NCI-H2171 treated with DMSO at 0.1 percent for 48 hours (cell line): ENCODE measurements around the gene TBC1D5.
"Not testable (repeated sequence)": the region's sequence is repeated elsewhere in the genome, so short reads cannot be mapped to it uniquely, and the experiment has no call there.

Source experiments
- DNase-seq: peaks from one replicate; lab custom pipeline; 2025; lab: John Stamatoyannopoulos, UW

TBC1D5 gene

DNA sequence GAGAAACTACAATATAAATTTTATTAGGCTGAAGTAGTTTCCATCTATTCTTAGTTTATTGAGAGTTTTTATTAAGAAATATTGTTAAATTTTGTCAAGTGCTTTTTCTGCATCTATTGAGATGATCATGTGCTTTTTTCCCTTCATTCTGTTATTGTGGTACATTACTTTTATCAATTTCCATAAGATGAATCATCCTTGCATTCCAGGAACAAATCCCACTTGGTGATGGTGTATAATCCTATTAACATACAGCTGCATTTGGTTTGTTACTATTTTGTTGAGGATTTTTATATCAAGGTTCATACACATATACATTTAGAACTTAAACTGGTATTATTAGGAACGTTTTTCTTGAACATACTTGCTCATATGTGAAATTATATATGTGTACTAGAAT is 199.8 kb downstream of the TBC1D5 start:
- no peak for DNase-seq

DNA sequence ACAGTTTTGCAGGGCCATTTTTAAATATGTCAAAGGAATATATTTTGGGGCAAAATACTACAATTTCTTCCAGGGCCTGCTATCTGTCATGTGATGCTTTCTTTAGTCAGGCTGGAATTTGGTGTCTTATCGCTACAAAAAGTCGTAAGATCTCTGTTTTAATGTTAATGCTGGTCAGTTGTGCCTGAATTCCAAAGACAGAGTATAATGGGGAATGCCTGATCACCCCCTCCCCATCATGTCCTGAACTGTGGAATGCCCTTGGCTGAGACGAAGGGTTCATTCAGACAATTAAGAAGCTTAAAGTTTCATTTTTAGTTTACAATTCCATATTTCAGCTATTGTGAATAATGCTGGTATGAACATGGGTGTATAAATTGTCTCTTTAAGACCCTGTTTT is 203.0 kb downstream of the TBC1D5 start:
- no peak for DNase-seq

- DNase-seq = no peak
Observed at GRCh38 chr3:17535274-17535673, 207.2 kb downstream of the TBC1D5 start.

GRCh38 chr3:17532446-17532845 is 210.0 kb downstream of the TBC1D5 start:
- DNase-seq = not testable (repeated sequence)

DNA sequence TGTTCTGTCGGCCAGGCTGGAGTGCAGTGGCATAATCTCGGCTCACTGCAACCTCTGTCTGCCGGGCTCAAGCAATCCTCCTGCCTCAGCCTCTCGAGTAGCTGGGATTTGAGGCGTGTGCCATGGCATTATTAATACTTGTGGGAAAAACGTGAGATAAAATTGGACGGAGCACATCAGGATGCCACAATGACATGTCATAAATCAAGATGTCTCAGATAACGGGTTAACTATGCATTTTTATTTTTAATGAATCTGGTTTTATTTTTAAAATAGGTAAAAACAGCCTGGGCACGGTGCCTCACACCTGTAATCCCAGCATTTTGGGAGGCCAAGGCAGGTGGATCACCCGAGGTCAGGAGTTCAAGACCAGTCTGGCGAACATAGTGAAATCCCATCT is 212.8 kb downstream of the TBC1D5 start:
- DNase-seq = no peak

DNA sequence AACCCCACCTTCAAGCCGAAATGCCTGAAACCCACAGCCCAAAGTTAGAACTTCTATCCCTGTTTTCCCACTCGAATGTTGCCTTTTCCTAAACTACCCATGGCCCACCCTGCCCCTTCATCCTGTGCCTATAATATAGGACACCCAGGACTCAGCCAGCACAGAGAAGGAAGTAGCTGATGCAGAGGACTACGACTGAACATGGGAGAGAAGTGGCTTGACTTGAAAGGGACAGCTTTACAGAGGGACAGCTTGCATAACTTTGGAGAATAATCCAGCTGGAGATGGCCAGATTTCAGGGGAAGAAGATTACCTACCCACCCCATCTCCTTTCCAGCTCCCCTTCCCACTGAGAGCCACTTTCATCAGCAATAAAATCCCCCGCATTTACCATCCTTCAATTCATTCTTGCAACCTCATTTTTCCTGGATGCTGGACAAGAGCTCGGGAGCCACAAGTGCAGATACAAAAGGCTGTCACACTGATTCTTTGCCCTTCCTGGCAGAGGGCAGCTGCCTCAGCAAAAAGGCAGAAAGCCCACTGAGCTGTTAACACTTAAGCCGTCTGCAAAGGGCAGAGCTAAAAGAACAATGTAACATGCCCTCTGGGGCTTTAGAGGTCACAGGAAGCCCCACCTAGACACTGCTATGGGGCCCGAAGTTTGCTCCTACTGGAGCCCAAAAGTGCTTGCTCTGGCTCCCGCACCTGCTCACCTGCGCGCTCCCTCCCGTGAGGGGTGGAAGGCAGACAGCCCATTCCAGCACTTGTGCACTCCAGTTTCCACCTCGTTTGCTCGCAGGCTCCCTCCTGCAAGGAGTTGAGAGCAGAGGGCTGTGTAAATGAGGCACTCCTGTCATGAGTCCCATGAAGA is 224.0 kb downstream of the TBC1D5 start:
- no peak for DNase-seq

DNA sequence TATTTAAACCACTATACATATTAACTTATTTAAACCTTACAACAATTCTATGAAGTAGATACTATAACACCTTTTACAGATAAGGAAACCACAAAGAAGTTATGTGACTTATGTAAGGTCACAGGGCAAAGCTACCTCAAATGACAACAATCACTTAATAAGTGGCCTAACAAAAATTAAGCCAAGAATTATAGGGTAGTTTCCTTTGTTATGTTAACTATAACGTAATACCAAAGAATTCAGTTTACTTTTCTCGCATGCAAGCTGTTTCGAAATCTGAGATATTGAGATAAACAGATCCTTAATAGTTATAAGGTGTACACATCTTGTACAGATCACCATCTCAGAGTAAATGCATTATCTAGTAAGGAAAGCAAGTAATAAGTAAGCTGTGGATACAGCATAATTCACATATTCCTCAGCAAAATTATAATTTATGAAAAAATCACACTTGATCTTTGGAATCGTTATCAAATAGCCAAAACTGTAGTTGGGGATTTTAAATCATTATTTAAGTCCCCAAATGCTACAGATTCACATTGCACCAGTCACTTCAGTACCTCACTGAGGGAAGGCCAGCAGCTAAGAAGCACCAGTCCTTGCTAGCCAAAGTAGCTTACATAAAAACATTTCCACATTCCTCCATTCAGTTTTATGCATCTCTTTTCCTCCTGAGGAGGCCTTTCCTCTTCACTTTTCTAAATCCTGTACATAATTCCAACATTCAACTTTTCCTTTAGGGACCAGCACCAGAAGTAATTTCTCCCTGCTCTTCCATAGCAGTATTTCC is 226.8 kb downstream of the TBC1D5 start:
- DNase-seq = no peak

- no peak for DNase-seq
Observed at GRCh38 chr3:17514597-17514996, 227.8 kb downstream of the TBC1D5 start.

GRCh38 chr3:17510265-17510664 is 232.2 kb downstream of the TBC1D5 start:
- DNase-seq = no peak

DNA sequence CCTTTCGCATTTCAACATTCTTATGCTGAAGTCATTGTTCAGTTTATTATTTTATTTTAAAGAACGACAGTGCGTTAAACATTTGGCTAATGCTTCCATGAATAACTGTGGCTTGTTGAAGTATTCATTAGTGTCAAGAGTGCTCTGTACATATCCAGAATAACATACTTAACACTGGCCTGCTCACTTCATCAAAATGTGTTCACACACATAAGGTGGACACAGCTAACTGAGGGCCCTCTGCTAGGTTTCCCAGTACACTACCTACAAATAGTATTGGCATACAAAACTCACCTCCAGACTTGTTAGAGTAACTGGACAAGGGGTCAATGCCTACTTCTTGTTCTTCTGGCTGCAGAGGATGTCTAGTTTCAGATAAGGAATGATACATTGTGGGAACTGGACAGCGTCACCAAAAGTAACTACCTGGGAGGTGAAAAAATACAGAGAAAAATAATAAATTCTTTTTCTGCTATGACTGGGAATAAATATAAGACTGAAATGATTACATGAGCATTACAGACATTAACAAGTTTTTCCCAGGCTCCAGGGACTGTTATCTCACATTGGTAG is 234.2 kb downstream of the TBC1D5 start:
- no peak for DNase-seq

DNA sequence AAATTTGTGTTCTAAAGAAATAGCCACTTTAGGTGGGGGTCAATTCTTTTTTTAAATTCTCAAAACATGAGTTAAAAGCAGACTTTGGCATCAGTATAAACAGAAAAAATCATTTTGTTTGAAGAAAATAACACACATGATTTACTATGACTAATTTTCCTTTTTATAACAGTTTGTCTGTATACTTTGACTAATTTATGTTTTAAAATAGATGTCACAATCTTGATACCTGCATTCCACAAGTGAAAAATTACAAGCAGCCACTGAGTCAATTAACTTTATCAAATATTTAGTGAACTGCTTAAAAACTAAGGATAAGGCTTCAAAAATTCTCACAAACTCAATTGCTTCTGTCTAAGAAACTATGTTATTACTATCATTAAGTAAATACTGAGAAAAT is 235.0 kb downstream of the TBC1D5 start:
- DNase-seq = no peak

DNA sequence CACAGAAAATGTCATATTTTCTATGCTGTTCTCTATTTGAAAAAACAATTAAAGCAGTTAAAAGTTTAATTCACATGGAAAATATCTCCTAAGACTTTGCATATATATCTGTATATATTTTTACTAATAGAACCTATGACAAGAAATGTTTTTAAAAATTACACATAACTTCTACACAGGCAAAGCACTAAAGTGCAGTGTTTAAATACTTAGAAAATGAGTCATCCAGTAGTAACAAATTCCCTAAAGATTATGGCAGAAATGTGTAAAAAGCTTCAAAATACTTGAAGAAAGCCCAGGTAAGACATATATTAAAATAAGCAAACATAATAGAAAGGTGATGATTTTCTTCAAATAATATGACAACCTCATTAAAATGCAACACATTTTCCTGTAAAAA is 236.6 kb downstream of the TBC1D5 start:
- DNase-seq = no peak

DNA sequence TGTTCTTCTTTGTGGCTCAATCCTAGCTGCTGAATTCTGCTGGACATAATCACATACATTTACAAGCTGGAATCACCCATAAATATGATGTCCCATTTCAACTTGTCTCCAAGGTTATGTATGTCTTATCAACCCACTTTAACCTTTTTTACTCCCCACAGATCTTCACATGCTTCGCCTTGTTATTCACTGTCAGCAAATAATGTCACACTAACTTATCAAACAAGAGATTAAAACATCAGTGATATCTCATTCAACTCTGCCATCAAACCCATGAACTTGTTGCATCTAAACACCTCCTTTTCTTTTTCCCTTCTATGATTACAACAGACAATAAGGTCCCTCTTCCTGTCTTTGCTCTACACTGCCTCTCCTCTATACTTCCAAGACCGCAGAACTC is 240.7 kb downstream of the TBC1D5 start:
- DNase-seq = no peak

DNA sequence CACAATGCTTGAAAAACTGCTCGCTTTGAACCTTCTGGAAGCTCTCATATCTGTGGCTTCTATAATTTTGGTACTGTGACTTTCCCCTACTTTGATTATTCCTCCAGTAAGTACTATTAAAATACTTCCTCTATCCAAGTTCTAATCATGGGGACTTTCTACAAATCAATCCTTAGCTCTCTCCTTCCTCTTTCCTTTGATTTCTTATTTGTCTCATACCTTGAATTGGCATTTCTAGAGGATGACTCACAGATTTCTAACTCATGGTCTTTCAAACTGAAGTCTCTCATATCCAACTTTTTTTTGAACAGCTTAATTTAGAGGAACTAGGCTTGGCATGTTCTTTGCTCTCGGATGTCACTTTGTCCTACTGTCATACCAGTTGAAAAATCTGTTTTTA is 241.8 kb downstream of the TBC1D5 start:
- DNase-seq = no peak

GRCh38 chr3:17494117-17494809 is 248.2 kb downstream of the TBC1D5 start:
- DNase-seq = peak; percentile 44

GRCh38 chr3:17491601-17492000 is 250.8 kb downstream of the TBC1D5 start:
- no peak for DNase-seq

- DNase-seq = not testable (repeated sequence)
Observed at GRCh38 chr3:17491190-17491589, 251.2 kb downstream of the TBC1D5 start.

DNA sequence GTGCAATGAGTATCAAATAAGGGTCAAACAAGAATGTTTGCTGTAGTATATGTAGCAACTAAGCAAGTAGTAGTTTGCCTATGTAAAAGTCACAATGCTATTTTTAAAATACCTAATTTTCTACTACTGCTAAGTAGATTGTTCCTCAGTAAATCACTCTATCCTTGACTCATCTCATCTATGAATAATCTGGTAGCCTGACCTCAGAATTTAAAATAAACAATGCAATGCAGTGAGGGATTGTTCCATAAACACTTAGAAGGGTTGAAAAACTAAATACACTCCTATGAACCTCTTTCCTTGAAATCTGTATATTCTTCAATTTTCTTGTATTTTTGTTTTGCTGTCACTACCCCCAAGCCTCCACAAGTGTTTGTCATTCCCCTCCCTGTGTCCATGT is 253.3 kb downstream of the TBC1D5 start:
- no peak for DNase-seq

DNA sequence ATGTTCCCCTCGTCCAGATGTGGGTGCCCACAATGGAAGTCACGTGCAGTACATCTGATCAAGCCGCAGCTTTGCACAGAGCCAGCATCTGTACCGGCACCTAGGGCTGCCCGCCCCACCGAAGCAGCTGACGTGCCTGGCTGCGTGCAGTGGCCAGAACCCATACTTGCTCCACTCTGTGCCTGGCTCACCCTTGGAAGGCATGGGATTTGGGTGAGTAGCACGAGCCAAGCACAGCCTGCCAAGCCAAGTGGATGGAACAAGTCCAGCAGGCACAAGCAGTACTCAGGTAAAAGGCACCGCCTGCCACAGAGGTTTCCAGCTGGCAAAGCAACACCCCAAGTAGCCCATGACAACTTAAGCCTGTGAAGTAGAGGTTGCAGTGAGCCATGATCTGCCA is 261.3 kb downstream of the TBC1D5 start:
- no peak for DNase-seq

DNA sequence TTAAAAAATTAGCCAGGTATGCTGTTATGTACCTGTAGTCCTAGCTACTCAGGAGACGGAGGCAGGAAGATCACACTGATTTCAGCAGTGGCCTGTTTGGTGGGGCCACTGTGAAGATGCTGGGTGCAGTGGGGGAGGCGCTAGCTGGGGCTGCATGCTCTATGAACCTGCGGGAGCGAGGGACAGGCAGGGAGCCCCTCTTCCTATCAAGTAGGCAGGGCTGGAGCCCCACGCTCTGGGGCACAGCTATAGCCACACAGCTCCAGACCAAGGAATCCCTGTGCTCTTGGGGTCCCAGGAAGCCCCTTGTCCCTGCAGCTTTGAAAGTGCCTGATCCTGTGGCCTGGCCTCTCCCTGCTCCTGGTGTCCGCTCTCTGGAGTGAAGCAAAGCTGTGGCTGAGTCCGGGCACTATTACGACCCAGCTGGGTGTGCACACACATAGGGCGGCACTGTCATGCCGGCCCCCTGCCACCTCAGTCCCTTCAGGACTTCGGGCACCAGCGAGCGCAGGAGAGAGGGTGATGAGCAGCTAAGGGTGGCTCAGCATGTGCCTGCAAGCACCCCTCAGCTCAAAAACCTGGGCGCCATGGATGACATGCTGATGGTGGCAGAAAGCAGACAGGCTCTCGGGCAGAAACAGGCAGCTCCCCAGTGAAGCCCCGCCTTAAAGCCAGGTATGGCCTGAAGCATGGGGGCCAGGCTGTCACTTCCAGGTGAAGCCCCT is 262.6 kb downstream of the TBC1D5 start:
- DNase-seq = no peak

- no peak for DNase-seq
Observed at GRCh38 chr3:17478673-17479072, 263.8 kb downstream of the TBC1D5 start.

DNA sequence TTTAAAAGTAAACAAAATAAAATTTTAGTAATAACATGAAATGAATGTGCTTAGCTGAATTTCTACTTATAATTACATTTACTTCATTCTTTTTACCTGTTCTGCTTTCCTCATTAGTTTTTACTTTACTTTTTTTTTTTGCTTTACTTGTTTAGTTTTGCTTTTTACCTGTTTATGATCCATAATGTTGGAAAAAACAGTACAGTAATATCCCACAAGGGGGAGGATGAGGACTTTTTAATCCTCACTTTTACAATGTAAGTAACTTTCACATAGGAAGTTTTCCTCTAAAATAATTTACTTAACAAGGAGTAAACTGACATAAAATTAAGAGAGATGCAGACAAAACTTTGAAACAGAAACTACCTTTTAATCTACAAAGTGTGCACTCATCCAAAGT is 268.7 kb downstream of the TBC1D5 start:
- no peak for DNase-seq
